ENCODE results near the gene STEEP1. TPM values are rescaled to one million over a fixed set of nuclear protein-coding genes. Genes with fewer than 3 reads are reported as not detected.

The STEEP1 gene
- total and polyA plus RNA-seq, 10 of the 15 experiments (the other 5 are each of a cell fraction or from before 2014, with no cell fraction given), result 15.1 to 53.8 (median 26.0) TPM

DNA sequence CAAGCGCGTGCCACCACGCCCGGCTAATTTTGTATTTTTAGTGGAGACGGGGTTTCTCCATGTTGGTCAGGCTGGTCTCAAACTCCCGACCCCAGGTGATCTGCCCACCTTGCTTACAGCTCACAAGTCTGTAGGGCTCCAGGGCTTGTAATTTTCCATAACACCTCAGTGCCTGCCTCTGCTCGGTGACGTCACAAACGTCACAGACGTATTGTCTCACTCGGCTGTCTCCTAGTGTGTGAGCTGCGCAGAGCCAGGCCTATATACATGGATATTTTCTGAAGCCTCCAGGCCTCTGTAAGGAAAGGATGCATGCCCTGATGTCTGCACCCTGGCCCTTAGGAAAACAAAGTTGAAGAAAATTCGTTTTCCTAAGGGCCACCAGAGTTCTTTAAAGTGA, 49.6 kb upstream of the STEEP1 start (continued):
- TF ChIP-seq, protein P1, sequence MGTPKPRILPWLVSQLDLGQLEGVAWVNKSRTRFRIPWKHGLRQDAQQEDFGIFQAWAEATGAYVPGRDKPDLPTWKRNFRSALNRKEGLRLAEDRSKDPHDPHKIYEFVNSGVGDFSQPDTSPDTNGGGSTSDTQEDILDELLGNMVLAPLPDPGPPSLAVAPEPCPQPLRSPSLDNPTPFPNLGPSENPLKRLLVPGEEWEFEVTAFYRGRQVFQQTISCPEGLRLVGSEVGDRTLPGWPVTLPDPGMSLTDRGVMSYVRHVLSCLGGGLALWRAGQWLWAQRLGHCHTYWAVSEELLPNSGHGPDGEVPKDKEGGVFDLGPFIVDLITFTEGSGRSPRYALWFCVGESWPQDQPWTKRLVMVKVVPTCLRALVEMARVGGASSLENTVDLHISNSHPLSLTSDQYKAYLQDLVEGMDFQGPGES (IDR thresholded peaks at IDR 0.05), result no peak
- TF ChIP-seq HCFC1 (IDR thresholded peaks at IDR 0.05; ENCODE audit: low read length), result no peak
- TF ChIP-seq POLR2A (IDR thresholded peaks at IDR 0.05; ENCODE audit: low read depth, low read length), result no peak
- TF ChIP-seq BRCA1 (IDR thresholded peaks at IDR 0.05; ENCODE audit: low read depth, low read length), result no peak
- no peak for TF ChIP-seq IKZF2 (IDR thresholded peaks at IDR 0.05)
- no peak for TF ChIP-seq JUNB (IDR thresholded peaks at IDR 0.05)
- no peak for TF ChIP-seq CEBPZ (IDR thresholded peaks at IDR 0.05; ENCODE audit: low read depth, low read length)

DNA sequence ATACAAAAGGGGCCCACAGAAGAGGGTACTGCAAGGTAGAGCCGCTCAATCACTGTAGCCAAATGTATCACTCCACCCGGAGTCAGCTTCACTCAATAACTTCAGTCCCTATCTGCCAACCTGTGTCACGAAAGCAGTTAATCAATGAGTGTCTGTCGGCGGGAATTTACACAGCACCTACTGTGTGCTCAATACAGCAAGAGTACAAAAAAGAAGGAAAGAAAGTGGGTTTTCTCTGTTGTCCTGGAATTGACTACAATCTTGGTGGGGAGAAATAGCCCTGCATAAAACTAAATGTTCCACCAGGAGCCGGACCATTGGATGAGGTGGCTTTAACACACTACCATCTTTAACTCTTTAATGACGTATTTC, 41.8 kb upstream of the STEEP1 start:
- 31% methylated on average over 7 of the region's 7 CpGs for WGBS (ENCODE audit: insufficient coverage, insufficient replicate concordance, low lambda C conversion rate, missing lambda C conversion rate)
- SMC1A ChIA-PET (ENCODE audit: uncharacterized antibody, unreplicated experiment), result interaction anchor here (0.9 to 2.3 kb wide), 6 partner anchors 9 to 157 kb away, joined by 3 to 9 read pairs (median 4); no protein-coding TSS in a partner anchor
- H3K4me3 ChIP-seq, result peak overlapping the region; percentile 57

More for the DNA sequence above, 41.8 kb upstream of the STEEP1 start:
- TF ChIP-seq, protein P2, sequence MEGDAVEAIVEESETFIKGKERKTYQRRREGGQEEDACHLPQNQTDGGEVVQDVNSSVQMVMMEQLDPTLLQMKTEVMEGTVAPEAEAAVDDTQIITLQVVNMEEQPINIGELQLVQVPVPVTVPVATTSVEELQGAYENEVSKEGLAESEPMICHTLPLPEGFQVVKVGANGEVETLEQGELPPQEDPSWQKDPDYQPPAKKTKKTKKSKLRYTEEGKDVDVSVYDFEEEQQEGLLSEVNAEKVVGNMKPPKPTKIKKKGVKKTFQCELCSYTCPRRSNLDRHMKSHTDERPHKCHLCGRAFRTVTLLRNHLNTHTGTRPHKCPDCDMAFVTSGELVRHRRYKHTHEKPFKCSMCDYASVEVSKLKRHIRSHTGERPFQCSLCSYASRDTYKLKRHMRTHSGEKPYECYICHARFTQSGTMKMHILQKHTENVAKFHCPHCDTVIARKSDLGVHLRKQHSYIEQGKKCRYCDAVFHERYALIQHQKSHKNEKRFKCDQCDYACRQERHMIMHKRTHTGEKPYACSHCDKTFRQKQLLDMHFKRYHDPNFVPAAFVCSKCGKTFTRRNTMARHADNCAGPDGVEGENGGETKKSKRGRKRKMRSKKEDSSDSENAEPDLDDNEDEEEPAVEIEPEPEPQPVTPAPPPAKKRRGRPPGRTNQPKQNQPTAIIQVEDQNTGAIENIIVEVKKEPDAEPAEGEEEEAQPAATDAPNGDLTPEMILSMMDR (IDR thresholded peaks at IDR 0.05 in 2 of 3, conservative IDR thresholded peaks at IDR 0.05 in 1 of 3; ENCODE audit: control insufficient read depth in 2 of 3, extremely low read depth in 1 of 3, insufficient read depth in 1 of 3, low read depth in 3 of 3, low read length in 3 of 3), result 0 out of 6 replicates have a peak, but pooled peaks of 1 of the 3 experiments have one; percentile 2
- no peak for TF ChIP-seq E2F4 (IDR thresholded peaks at IDR 0.05; ENCODE audit: low read depth, low read length)
- Histone ChIP-seq H3K79me2 (ENCODE audit: control insufficient read depth, insufficient read depth, low read length) (peaks cover 40% of the 10 kb centered on the region), H3K9me3 (replicated peaks; ENCODE audit: control insufficient read depth, insufficient read depth, low read length) (no peaks in the 10 kb centered on the region), H3K27ac (ENCODE audit: control insufficient read depth, insufficient read depth) (peak overlapping the region; percentile 85), H4K20me1 (ENCODE audit: control insufficient read depth, insufficient read depth) (no peaks in the 10 kb centered on the region), H3K4me1 (ENCODE audit: control insufficient read depth, insufficient read depth, low read length) (no peaks in the 10 kb centered on the region; the same call in 1 of the 2 replicates), H2AFZ (ENCODE audit: control insufficient read depth, low read depth, low read length) (peak overlapping the region; percentile 45), H3K9ac (ENCODE audit: control insufficient read depth, insufficient read depth, low read length) (no peak overlapping the region), H3K4me2 (ENCODE audit: control insufficient read depth, insufficient read depth) (peak overlapping the region; percentile 11), H3K36me3 (ENCODE audit: control insufficient read depth in 2 of 2, insufficient read depth in 2 of 2, low read length in 1 of 2) (no peaks in the 10 kb centered on the region; a peak in 1 of 4 replicates), H3K27me3 (replicated peaks in 1 of 2; ENCODE audit: control insufficient read depth in 2 of 2, insufficient read depth in 2 of 2, low read length in 1 of 2) (no peaks in the 10 kb centered on the region)
- in situ Hi-C loops (cut with MboI) (no loop called here), intact Hi-C loops (cut with micrococcal nuclease; ENCODE audit: unreplicated experiment) (no loop called here)
- no TSS peak for BruUV-seq (replicated peaks)
- no peak for DNase-seq (ENCODE audit: low read depth, low spot score)
- peak; percentile 4; the same call in 1 of the 3 replicates for ATAC-seq
- ChIA-PET POLR2A (interaction anchor here (0.9 to 2.1 kb wide), 6 partner anchors 10 to 148 kb away, joined by 4 to 13 read pairs (median 6); partner anchors contain the start of gene UBE2A), CTCF (interaction anchor here (0.6 to 2.2 kb wide), 11 partner anchors 9 to 178 kb away, joined by 3 to 13 read pairs (median 3); no protein-coding TSS in a partner anchor), RAD21 (ENCODE audit: unreplicated experiment) (interaction anchor here (0.7 to 2.6 kb wide), 8 partner anchors 11 to 149 kb away, joined by 3 to 8 read pairs (median 4); partner anchors contain the start of gene UBE2A)
- no peak for FAIRE-seq

Measured in GM12878 (cell line).